GM12801 (cell line): Measurements from ENCODE around the gene LIMS2.

Source experiments
- TF ChIP-seq, protein P1 (sequence below): IDR thresholded peaks from one replicate; pipeline ENCODE4 v1.5.1; 2011; ENCODE audit warnings: control low read depth; ENCODE audit not compliant: insufficient read length; ENCODE audit errors: extremely low read depth

Gene LIMS2, protein sequence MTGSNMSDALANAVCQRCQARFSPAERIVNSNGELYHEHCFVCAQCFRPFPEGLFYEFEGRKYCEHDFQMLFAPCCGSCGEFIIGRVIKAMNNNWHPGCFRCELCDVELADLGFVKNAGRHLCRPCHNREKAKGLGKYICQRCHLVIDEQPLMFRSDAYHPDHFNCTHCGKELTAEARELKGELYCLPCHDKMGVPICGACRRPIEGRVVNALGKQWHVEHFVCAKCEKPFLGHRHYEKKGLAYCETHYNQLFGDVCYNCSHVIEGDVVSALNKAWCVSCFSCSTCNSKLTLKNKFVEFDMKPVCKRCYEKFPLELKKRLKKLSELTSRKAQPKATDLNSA

GRCh38 chr2:127675331-127676261 is at the start of gene LIMS2:
Gene LIMS2 (minus strand): TSS chr2:127675530. CDS start chr2:127675024, 506 bp downstream.
- TF ChIP-seq, protein P1, sequence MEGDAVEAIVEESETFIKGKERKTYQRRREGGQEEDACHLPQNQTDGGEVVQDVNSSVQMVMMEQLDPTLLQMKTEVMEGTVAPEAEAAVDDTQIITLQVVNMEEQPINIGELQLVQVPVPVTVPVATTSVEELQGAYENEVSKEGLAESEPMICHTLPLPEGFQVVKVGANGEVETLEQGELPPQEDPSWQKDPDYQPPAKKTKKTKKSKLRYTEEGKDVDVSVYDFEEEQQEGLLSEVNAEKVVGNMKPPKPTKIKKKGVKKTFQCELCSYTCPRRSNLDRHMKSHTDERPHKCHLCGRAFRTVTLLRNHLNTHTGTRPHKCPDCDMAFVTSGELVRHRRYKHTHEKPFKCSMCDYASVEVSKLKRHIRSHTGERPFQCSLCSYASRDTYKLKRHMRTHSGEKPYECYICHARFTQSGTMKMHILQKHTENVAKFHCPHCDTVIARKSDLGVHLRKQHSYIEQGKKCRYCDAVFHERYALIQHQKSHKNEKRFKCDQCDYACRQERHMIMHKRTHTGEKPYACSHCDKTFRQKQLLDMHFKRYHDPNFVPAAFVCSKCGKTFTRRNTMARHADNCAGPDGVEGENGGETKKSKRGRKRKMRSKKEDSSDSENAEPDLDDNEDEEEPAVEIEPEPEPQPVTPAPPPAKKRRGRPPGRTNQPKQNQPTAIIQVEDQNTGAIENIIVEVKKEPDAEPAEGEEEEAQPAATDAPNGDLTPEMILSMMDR = no peak

- TF ChIP-seq, protein P1 = no peak
Observed at GRCh38 chr2:127722807-127723206, 47.5 kb upstream of the LIMS2 start.

GRCh38 chr2:127721978-127722355 is 46.6 kb upstream of the LIMS2 start:
- TF ChIP-seq, protein P1 = no peak

GRCh38 chr2:127721311-127721977 is 46.1 kb upstream of the LIMS2 start:
- TF ChIP-seq, protein P1 = no peak

- TF ChIP-seq, protein P1 = no peak
Observed at GRCh38 chr2:127719301-127720218, 44.2 kb upstream of the LIMS2 start.

DNA sequence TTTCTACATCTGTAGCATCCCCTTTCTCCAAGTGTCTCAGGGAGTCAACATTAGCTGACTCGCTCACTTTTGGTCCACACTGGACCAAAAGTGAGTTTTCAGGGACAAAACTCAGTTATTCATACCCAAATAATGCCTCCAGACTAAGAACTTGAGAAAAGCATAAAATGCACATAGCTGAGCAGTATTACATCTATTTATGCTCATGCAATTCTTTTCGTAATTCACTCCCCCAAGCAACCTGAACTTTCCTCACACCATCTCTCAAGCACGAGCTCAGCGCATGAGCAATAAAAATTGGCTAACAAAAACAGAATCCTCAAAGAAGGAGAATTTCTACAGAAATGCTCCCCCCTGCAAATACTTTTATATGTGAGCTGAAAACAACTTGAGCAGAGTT is 42.9 kb upstream of the LIMS2 start:
- TF ChIP-seq, protein P1 = no peak
